Limb (tissue), 2 donors: ENCODE results near the gene BRIX1.
"Not testable (repeated sequence)": the region's sequence is repeated elsewhere in the genome, so short reads cannot be mapped to it uniquely, and the experiment has no call there.

ENCODE experiments used
- DNase-seq, 2 donors: peaks; one replicate each; pipeline ENCODE4 v3.0.0-alpha.2; 2016; ENCODE audit errors: extremely low spot score in 2 of 2

Gene BRIX1

DNA sequence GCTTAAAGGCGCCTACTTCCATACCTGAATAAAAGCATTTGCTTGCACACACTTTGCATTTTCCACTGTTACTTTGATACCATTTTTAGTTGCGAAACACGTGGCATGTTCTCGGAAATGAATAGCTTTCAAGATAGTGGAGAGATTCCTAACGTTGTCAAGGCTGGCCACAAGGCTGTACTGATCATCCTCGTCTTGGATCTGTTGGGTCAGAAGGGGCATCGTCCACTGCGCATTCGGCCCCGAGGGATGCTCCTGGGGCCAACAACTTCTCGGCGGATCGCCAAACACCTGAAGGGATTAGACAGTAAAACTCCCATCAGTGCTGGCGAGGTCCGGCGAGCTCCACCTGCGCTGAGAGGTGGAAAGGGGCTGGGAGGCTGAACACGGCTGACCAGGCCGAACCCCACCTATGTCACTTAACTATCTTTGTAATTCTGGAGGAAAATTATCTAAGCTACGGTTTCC is 806 bp upstream of the BRIX1 start:
- peak in 1 of 2 donors; percentile 51 for DNase-seq

DNA sequence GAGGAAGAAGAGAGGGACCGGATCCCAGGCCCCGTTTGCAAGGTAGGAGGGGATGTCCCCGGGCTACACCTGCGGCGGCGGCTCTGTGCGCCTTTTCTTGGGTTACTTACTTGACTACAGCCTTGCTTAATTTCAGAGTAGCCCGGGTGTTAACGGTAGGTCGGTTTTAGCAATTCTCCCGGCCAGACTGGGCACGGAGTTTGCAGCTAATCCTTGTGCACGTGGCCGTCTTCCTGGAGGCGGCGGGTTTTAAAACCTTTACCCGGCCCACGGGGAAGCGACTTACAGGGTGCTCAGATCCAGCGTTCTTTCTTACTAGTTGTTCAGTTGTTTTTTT is 313 bp downstream of the BRIX1 start:
- DNase-seq = no peak

DNA sequence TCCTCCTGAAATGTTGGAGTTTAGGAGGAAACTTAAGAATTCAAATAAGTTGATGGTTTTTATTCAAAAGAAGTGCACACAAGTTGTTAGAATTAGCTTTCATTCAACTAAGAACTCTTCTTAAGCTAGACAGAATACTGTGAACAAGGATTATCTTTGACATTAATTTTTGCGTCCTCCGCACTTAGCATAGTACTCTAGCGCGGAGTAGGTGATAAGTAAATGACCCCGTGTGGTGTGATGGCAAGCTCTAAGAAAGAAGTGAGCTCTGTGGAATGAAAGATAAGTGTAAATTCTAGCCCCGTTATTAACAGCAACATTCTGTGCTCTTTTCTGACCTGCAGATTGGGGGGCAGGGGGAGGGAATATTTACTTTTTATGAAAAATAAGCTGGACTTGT is 1.0 kb downstream of the BRIX1 start:
- DNase-seq = no peak

DNA sequence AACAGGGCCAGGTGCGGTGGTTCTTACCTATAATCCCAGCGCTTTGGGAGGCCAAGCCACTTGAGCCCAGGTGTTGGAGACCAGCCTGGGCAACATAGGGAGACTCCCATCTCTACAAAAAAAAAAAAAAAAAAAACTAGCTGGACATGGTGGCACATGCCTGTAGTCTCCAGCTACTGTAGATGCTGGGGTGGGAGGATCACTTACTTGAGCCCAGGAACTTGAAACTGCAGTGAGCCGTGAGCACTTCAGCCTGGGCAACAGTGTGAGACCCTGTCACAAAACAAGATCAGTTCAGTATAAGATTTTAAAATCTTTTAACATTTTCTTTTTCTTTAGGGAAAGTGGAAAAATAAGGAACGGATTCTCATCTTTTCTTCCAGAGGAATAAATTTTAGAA is 2.5 kb downstream of the BRIX1 start:
- DNase-seq = no peak

DNA sequence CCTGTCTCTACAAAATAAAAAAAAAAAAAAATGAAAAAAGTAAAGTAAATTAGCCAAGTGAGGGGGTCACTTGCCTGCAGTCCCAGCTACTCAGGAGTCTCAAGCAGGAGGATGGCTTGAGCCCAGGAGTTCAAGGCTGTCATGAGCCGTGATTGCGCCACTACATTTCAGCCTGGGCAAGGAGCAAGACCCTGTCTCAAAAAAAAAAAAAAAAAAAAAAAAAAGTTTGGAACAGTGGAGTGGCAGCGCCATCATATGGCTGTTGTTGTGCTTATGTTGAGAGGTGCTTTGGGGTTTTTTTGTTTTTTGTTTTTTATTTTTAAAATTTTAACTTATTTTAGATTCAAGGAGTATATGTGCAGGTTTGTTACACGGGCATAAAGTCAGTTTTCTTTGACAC is 3.6 kb downstream of the BRIX1 start:
- no peak for DNase-seq

DNA sequence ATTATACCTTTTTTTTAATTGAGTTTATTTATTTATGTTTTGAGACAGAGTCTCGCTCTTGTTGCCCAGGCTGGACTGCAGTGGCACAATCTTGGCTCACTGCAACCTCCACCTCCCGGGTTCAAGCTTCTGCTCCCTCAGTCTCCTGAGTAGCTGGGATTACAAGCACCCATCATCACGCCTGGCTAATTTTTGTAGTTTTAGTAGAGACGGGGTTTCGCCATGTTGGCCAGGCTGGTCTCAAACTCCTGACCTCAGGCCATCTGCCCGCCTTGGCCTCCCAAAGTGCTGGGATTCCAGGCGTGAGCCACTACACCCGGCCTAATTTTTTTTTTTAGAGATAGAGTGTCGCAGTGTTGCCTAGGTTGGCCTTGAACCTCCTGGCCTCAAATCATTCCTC is 7.7 kb downstream of the BRIX1 start:
- DNase-seq = not testable (repeated sequence)

DNA sequence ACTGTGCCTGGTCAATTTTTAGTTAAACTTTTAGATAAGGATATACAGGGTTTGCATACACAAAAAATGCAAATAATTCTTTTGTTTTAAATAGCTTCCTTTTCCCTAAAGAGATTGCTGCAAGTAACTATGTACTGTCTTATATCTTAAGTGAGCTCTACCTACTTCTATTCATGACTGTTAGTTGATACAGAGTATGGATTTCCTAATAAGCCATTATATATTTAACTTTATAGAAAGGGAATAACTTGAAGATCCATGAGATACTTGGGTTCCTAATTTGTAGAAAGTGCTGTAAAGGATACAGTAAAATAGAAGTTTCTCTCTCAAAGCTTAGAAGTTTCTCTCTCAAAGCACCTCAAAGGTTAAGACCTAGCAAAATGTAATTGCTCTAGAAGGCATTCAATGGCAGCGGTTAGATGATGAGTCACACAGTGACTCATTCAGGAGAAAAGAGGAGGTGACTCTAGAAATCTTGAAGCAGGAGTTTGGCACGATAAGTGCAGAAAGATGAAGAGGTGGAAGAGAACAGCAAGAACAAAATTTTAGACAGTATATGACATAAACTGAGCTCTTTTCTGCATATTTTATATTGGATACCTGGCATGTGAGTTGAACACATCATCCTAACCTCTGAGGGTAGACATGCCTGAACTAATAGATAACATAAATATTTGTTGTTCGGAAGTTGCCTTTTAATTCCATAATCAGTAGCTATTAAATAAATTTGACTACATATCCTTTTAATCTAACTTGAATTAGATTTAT is 8.4 kb downstream of the BRIX1 start:
- DNase-seq = no peak

DNA sequence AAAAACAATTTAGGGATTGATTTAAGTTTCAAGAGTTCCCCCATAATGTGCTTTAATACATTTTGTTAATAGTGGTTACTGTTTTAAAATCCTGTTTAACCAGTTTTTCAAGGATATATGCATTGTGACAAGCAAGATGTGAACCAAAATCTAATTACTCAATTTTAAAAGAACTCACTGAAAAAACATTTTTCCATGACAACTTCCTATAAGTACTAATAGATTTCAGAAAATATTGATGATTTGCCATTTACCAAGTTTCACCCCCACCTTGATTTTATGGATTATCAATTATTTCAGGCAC is 8.9 kb downstream of the BRIX1 start:
- no peak for DNase-seq

DNA sequence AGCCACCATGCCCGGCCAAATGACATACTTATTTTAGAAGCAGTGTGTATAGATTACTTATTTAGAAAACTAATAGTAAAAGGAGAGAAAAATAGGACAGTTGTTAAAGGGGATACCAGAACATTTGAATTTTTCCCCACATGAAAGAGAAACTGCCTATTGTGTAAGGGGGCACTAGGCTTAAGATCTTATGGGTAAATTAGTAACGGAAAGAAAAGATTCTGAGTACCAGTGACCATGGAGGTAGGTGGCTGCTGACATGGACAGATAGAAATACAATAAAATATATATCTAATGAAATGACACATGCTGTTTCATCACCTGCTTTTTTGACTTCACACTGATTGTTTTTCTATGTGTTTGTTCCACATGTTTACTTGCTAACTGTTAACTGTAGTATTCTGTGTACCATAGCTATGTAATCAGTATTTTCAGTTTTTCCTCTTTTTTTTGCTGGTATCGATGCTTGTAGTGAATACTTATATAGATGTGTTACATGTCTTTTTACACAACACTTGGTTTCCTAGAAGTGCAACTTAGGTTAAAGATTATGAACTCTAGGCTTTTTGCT is 10.9 kb downstream of the BRIX1 start:
- no peak for DNase-seq

DNA sequence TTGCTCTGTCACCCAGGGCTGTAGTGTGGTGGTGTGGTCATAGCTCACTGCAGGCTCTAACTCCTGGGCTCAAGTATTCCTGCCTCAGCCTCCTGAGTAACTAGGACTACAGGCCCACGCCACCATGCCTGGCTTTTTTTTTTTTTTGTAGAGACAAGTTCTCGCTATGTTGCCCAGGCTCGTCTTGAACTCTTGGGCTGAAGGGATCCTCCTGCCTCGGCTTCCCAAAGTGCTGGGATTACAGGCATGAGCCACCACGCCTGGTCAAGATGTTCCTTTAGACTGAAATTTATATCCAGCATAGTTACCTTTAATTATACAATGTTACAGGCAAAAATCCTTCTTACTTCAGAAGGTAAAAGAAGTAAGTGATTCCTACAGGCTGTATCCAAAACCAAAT is 12.3 kb downstream of the BRIX1 start:
- no peak for DNase-seq

DNA sequence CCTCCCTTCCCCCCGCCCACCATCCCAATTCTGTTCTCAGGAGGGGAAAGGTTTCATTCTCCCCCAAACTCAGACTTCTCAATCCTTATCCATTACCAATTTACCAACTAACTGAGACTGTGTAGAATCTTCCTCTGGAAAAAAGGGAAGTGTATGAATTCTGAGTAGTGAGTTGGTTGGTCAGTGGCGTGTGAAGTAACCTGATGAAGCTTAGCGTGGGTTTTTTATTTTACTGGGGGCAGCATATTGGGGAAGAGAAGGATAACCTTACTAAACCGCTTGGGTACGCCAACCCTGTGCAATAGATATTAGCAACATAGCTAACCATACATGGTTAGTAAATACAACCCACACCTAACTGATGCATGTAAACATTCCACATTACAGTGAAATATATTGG is 12.8 kb downstream of the BRIX1 start:
- DNase-seq = no peak

DNA sequence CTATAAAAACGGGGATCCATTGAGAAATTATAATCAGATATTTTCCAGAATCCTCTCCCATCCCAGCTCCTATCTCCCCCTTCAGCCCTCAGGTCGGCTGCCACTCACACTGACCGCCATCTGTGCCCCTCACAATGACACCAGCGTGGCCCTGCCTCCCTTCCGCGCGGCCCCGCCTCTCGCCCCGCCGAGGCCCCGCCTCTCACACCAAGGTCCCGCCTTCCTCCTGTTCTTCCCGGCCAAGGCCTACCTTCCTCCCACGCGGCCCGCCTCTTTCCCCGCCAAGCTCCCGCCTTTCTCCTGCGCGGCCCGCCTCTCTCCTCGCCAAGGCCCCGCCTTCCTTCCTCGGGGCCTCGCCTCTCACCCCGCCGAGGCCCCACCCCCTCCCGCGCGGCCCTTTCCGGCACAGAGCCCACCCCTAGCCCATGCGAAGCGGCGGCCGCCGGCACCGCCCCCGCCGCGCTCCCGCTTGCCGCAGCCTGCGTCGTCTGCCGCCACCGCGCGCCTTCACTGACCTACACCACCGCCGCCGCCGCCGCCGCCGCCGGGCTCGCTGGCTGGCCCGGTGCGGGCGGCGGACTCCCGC is 13.7 kb downstream of the BRIX1 start, which contains the start of gene DNAJC21:
TSS of gene DNAJC21 (plus strand) at position 426 of the 586 bp plus-strand sequence. CDS start 261 bp downstream, outside the sequence.
- peak; percentile 98 for DNase-seq

DNA sequence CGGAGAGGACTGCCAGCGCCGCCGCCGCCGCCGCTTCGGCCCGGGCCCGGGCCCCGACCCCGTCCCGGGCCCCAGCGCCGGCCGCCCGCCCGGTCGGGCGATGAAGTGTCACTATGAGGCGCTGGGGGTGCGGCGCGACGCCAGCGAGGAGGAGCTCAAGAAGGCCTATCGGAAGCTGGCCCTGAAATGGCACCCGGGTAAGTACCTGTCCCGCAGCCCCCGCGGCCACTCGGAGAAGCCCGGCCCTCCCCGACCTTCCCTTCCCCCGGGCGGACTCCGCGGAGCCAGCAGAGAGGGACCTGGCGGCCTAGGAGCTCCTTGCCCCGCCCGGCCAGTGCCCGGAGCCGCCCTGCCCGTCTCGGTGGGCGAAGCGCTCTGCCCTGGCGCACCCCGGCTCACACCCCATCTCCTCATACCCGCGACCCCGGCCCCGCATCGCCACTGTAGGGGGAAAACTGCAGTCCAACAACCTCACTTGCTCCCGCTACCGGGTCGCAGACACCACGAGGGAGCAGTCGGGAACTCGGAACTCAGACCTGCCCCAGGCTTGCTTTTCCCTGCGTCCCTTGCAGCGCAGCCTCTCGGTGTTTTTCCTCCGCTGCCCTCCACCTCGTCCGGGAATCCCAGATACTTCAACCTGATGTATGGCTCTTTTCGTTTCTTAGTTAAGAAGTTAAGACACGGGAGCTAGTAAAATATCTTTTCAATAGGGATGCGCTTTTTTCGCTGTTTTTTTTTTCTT is 14.4 kb downstream of the BRIX1 start:
- peak; percentile 74 to 86 for DNase-seq

DNA sequence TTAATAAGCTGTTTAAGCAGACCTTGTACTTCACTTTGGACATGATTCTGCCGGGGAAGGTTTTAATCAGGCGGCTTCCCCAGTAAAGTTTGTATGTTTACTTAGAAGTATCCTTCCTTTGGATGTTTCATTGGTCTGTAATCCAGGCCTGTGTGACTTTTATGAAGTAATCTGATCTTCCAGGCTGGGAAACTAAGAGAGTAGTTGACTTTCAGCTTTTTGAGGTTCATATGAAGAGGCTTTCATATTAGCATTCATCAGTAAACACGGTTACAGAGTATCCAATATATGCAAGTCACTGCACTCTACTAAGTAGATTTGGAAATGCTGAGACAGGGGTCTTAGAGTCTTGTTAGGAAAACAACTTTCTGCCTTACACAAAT is 14.9 kb downstream of the BRIX1 start:
- no peak for DNase-seq

DNA sequence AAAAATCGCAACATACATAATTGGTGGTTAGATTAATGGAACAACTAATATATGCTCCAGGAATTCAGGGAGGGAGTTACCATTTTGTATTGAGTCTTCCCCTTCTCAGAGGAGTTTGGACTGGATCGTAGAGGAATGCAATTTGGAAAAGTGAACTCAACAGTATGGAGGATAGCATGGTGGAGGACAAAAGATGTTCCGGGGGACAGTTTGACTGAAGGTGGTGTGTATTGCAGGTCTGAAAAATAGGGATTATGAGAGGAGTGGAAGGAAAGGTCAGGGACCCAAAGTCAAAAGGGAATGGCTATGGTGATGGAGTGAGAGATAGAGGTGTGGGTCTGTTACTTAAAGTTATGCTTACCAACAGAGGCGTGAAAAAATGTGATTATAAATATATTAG is 15.4 kb downstream of the BRIX1 start:
- no peak for DNase-seq

DNA sequence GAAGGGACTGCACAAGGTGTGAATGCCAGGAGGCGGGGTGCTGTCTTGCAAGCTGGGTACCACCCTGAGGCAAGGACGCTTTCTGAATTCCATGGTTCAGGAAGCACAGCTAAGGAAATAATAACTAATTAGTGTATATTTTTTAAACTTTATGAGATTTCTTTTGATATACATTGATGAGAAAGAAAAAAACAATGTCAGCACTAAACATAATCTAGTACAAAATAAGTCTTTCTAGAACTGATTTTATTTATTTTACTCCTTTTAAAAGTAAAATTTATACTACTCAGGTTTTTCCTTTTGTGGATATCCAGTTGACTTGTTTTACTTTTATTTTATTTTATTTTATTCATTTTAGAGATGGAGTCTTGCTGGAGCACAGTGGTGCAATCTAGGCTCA is 17.4 kb downstream of the BRIX1 start:
- DNase-seq = no peak

DNA sequence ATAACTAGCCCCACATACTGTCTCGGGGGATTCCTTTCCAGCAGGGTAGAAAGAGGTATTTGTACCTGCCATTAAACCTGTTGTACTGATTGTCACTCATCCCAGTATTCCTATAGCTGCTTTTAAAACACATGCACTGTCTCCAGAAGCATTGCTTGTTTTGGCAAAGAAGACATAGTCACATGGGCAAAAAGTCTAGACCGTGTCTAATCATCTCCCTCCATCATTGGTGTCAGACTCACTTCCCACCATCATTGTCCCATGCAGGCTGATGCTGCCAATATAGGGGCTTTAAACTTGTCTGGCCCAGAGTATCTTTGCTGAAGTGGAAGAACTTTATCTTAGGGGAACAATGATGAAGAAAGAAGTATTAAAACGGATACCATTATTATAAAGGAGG is 26.4 kb downstream of the BRIX1 start:
- no peak for DNase-seq

DNA sequence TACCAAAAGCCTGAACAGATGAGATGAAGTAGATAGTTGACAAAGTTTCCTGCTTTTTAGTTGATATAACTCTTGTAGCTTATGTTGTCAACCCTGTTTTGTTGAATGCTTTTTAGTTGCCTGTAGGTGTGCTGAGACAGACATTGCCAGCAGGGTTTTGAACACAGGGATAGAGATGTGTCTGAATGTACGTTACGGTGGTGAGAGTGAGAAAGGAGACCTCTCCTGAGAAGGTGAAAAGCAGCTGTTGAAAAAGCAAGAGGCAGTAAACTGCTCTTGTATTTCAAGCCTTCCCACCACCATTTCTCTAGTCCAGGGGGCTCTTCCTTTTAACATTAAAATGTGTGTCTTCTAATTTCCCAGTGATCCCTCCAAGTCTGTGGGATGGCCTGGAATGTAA is 28.5 kb downstream of the BRIX1 start:
- no peak for DNase-seq

DNA sequence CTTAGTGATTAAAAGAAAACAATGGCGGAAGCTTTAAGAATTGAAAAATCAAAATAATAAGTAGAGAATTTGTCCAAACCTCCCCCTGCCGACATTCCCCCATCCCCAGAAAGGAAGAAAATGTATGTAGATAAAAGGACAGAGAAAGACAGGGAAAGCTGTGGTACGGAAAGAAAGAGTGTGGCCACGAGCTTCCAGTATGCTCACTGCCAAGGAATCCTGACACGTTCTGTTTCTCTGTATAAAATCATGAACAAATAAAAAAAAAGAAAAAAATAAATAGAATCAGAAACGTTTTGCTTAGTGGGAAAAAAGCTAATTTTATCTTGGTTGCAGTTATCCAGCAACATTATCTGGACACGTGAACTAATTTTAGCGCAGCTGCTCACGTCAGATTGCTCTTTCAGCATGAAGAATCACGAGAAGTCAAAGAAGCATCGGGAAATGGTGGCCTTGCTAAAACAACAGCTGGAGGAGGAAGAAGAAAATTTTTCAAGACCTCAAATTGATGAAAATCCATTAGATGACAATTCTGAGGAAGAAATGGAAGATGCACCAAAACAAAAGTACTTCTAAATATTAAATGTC is 29.0 kb downstream of the BRIX1 start:
- DNase-seq = no peak

DNA sequence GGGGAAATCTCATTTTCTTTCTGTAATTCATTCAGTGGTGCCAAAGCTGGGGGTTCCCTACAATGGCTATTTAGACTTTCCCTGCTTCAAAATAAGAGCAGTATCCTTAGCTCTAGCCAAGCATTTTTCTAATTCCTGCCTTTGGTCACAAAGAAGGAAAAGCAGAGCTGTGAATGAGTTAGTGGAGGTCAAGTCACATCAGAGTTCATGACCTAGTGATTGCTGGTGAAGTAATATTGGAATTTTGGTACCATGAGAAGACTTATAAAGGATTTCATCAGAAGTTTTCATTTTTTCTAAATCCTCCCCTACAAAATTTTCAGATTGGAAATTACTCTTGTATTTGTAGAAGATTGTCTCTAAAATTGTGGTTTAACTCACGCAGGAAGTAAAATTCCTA is 41.8 kb downstream of the BRIX1 start:
- DNase-seq = no peak

DNA sequence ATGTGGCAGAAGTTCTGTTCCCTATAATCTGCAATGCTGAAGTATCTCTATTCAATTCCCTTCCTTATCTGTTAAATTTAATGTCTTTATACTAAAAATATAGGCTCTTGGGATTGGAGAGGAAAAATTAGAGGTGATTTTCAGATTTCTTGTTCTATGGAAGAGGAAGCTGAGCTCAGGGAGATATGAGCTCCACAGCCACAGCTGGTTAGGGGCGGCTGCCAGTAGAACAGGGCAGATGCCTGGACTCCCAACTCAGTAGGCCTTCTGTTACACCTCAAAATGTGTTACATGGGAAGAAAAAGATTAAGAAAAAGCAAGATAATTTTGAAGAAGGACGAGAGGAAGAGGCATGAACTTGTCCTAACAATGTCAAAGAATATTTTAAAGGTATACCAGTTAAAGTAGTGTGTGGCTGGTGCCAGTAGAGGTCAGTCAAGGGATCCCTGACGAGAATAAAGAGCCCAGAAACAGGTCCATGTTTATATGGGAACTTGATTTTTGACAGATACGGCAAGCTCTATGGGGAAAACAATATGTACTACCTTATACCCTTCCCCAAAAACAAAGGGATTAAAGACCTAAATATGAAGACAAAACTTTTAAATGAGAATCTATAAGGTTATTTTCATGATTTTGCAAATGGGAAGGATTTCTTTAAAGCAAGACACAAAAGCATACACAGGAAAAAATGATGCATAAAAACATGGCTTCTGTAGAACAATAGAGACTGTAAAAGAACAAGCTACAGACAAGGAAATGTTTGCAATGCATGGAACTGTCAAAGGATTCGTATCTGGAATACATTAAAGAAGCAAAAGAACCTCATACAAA is 42.6 kb downstream of the BRIX1 start:
- peak in 1 of 2 donors; percentile 27 for DNase-seq
